A673 (cell line): Measurements from ENCODE around the gene THSD4.

ENCODE experiments used
- CTCF ChIP-seq: fragments of 300-800, 200-600 bp; sonication (generic); conservative IDR thresholded peaks from 2 replicates; pipeline ENCODE4 v1.5.1; 2017; ENCODE audit warnings: low read depth, mild to moderate bottlenecking, antibody characterized with exemption, low read length, moderate library complexity, mixed read lengths
- EZH2 ChIP-seq: fragments of 200-600 bp; sonication (generic); IDR thresholded peaks from 2 replicates; pipeline ENCODE4 v1.6.1; 2017; ENCODE audit warnings: borderline replicate concordance, low read depth, mild to moderate bottlenecking, mixed read lengths, antibody characterized with exemption, low read length; ENCODE audit not compliant: poor library complexity, severe bottlenecking

DNA sequence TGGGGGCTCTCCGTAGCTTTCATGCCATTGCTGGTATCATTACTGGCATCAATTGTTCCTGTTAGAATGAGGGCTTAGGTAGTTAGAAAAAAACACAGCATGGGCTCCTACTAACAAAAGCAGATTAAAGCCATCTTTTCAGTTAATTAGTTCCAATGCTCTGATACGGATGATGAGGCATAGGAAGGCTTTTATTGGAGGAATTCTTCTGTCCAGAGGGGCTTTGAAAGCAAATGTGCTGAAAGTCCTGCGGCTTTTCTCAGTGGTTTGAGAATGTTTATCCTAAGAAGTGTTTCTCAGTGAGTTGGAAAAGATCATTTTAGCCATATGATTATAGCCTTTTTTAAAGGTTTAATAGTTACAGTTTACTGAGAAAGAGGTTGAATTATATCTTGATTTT lies 198.5 kb downstream of the THSD4 start:
- no peak for TF ChIP-seq CTCF
- TF ChIP-seq EZH2, result no peak
